OCI-LY7 (cell line): ENCODE data around the gene CRY1. TPM values are rescaled to one million over a fixed set of nuclear protein-coding genes. Genes with fewer than 3 reads are reported as not detected.

Experiments
- BruUV-seq: library from RNA; stranded (reverse); fragments of 400-500 nt; replicated peaks from 2 replicates; lab custom pipeline; 2021; lab: Mats Ljungman, UMichigan
- CTCF ChIA-PET: fragments of 300-600 bp; sonication (Branson Sonifier 250); formaldehyde crosslinking; loops from one replicate; lab custom pipeline; 2022; ENCODE audit warnings: antibody characterized with exemption; ENCODE audit not compliant: unreplicated experiment; lab: Charles Lee
- POLR2A ChIA-PET: fragments of 300-600 bp; sonication (Branson Sonifier 250); formaldehyde crosslinking; loops from one replicate; lab custom pipeline; 2022; ENCODE audit warnings: antibody characterized with exemption; lab: Charles Lee
- DNase-seq: peaks from one replicate; pipeline ENCODE4 v3.0.0-alpha.2; 2015; ENCODE audit warnings: low spot score
- H2AFZ ChIP-seq: fragments of 200-600 bp; sonication (generic), shearing (Covaris generic); 2 replicates; pipeline ENCODE4 v1.6.1; 2014; ENCODE audit warnings: mild to moderate bottlenecking, antibody characterized with exemption, low read length, moderate library complexity
- H3K27ac ChIP-seq: fragments of 200-600 bp; sonication (generic); 2 replicates; pipeline ENCODE4 v1.5.1; 2014; ENCODE audit warnings: mixed run types, low read depth, mild to moderate bottlenecking, moderate library complexity, low read length, inconsistent platforms; ENCODE audit not compliant: poor library complexity, severe bottlenecking
- H3K36me3 ChIP-seq: fragments of 200-600 bp; sonication (generic); 2 replicates; pipeline ENCODE4 v1.6.1; 2014; ENCODE audit warnings: mild to moderate bottlenecking, antibody characterized with exemption, low read length, moderate library complexity, mixed read lengths; ENCODE audit not compliant: insufficient read depth
- H3K4me1 ChIP-seq: fragments of 200-600 bp; sonication (generic); 2 replicates; pipeline ENCODE4 v1.5.1; 2014; ENCODE audit warnings: mild to moderate bottlenecking, low read length; ENCODE audit not compliant: insufficient read depth, poor library complexity, severe bottlenecking
- H3K4me2 ChIP-seq: fragments of 200-600 bp; sonication (generic); 2 replicates; pipeline ENCODE4 v1.6.1; 2014; ENCODE audit warnings: mild to moderate bottlenecking, low read length
- H3K4me3 ChIP-seq: fragments of 200-600 bp; sonication (generic); 2 replicates; pipeline ENCODE4 v1.5.1; 2014; ENCODE audit warnings: mild to moderate bottlenecking, low read depth, low read length; ENCODE audit not compliant: poor library complexity, severe bottlenecking
- H3K79me2 ChIP-seq: fragments of 200-600 bp; sonication (generic); 2 replicates; pipeline ENCODE4 v1.6.1; 2016; ENCODE audit warnings: low read depth, mild to moderate bottlenecking, low read length, moderate library complexity, mixed read lengths; ENCODE audit not compliant: insufficient read depth
- H3K9me2 ChIP-seq: fragments of 200-600 bp; sonication (generic); 2 replicates; pipeline ENCODE4 v1.6.1; 2016; ENCODE audit warnings: mild to moderate bottlenecking, low read length, mixed read lengths; ENCODE audit not compliant: insufficient read depth
- H3K9me3 ChIP-seq: fragments of 200-600 bp; sonication (generic); 2 replicates; pipeline ENCODE4 v1.6.1; 2014; ENCODE audit warnings: mild to moderate bottlenecking, mixed run types, low read length, mixed read lengths
- H4K20me1 ChIP-seq: fragments of 200-600 bp; sonication (generic); 2 replicates; pipeline ENCODE4 v1.6.1; 2014; ENCODE audit warnings: mild to moderate bottlenecking, antibody characterized with exemption, low read length, moderate library complexity, mixed read lengths; ENCODE audit not compliant: insufficient read depth
- EZH2phosphoT487 ChIP-seq: fragments of 200-600 bp; sonication (generic); IDR thresholded peaks from 2 replicates; pipeline ENCODE4 v1.6.1; 2018; ENCODE audit warnings: low read depth, borderline replicate concordance, mild to moderate bottlenecking, mixed run types, antibody characterized with exemption, low read length, moderate library complexity, mixed read lengths
- intact Hi-C: fragments of 100-400 bp; cut with micrococcal nuclease; formaldehyde crosslinking; loops from one replicate; pipeline ENCODE4 v1.10.0; 2022; ENCODE audit not compliant: unreplicated experiment
- total RNA-seq, 2 experiments: library from RNA; depleted of rRNA in 1 of 2; stranded (reverse); fragments of >200 nt in 1 of 2; shearing (Covaris generic) in 1 of 2; gene quantifications; 2 replicates each; pipeline ENCODE4 v1.2.3, GENCODE V29; 2014 to 2022
- TF ChIP-seq, protein P1 (sequence below): fragments of 200-600 bp; sonication (generic); conservative IDR thresholded peaks from 2 replicates; pipeline ENCODE4 v1.5.1; 2014; ENCODE audit warnings: mild to moderate bottlenecking, antibody characterized with exemption, low read length, moderate library complexity, mixed read lengths

Gene CRY1
- total RNA-seq, 2 experiments from 2014 or later = not detected

DNA sequence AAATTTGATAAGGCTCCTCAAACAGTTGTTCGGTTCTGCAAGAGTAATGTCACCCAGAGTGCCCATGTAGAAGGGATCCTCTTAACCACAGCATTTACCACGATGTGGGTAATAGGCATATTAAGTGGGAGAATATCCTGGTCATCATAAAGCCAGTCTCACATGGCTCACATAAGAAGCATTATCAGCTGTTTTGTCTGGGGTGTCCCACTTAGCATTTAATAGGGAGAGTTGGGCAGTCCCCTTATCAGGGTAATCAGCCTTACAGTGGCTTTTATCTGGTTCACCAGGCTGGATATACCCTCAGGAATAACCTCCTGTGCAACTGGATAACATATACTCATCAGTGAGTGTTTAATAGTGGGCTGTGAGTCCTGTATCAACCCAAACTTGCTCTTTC is 150.6 kb downstream of the CRY1 start:
- CTCF ChIA-PET = no interaction called here
- Histone ChIP-seq H3K36me3 (no peaks in the 10 kb centered on the region), H3K9me3 (peaks cover 14% of the 10 kb centered on the region), H3K4me1 (no peaks in the 10 kb centered on the region), H4K20me1 (no peaks in the 10 kb centered on the region), H3K27ac (no peak overlapping the region), H3K79me2 (no peaks in the 10 kb centered on the region), H2AFZ (no peak overlapping the region), H3K4me2 (no peak overlapping the region), H3K4me3 (no peak overlapping the region), H3K9me2 (no peaks in the 10 kb centered on the region)
- TF ChIP-seq, protein P1, sequence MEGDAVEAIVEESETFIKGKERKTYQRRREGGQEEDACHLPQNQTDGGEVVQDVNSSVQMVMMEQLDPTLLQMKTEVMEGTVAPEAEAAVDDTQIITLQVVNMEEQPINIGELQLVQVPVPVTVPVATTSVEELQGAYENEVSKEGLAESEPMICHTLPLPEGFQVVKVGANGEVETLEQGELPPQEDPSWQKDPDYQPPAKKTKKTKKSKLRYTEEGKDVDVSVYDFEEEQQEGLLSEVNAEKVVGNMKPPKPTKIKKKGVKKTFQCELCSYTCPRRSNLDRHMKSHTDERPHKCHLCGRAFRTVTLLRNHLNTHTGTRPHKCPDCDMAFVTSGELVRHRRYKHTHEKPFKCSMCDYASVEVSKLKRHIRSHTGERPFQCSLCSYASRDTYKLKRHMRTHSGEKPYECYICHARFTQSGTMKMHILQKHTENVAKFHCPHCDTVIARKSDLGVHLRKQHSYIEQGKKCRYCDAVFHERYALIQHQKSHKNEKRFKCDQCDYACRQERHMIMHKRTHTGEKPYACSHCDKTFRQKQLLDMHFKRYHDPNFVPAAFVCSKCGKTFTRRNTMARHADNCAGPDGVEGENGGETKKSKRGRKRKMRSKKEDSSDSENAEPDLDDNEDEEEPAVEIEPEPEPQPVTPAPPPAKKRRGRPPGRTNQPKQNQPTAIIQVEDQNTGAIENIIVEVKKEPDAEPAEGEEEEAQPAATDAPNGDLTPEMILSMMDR = no peak
- no peak for TF ChIP-seq EZH2phosphoT487
- intact Hi-C loops = no loop called here
- no TSS peak for BruUV-seq
- POLR2A ChIA-PET = no interaction called here
- DNase-seq = no peak

DNA sequence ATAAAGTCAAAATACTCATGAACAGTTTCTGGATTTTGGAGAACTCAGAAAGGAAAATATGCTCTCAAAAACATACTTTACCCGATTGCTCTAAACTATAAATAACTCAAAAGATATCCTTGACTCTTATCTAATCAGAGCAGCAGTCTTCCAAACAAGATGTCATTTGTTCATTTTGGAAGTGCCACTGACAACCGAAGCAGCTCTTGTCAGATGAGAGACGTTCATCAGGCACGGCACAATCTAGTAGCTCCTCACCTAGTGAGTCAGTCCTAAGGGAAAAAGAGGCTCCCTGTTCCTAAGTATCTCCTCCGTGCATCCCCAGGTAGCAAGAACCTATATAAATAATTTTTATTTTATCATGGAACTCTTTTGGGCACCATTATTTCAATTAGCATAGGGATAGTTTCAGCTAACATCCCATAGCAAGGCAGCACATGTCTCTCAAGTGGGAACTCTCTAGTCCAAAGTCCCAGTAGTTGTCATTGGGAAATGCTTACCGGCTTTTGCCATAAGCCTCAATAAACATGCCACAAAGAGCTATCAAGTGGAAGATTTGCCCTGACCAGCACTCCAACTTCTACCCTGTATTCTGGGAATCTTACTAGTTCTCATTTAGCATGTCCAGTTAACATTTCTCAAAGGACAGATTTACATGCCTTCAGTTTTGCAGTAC is 151.7 kb downstream of the CRY1 start:
- no peaks in the 10 kb centered on the region for H3K9me2 ChIP-seq
- DNase-seq = no peak
- TF ChIP-seq, protein P1 = no peak
- no peak for TF ChIP-seq EZH2phosphoT487
- H2AFZ ChIP-seq = no peak overlapping the region
- H3K36me3 ChIP-seq = no peaks in the 10 kb centered on the region
- H3K9me3 ChIP-seq = peaks cover 11% of the 10 kb centered on the region
- H3K79me2 ChIP-seq = no peaks in the 10 kb centered on the region
- no peak overlapping the region for H3K4me3 ChIP-seq
- H4K20me1 ChIP-seq = no peaks in the 10 kb centered on the region
- H3K4me1 ChIP-seq = no peaks in the 10 kb centered on the region
- POLR2A ChIA-PET = interaction anchor here (0.7 kb wide), 1 partner anchor 22 kb away, joined by 3 read pairs; no protein-coding TSS in a partner anchor
- no peak overlapping the region for H3K4me2 ChIP-seq
- no TSS peak for BruUV-seq
- intact Hi-C loops = no loop called here
- CTCF ChIA-PET = no interaction called here
- no peak overlapping the region for H3K27ac ChIP-seq

Other genes starting within 250 kb of the CRY1 start
- 34.1 and 43.9 TPM in 2 replicates for gene TMEM263, start 137.6 kb downstream of the CRY1 start, total RNA-seq (2014; rRNA removed; shearing (Covaris generic))
- 60.0 and 83.6 TPM in 2 replicates for gene TMEM263, start 137.6 kb downstream of the CRY1 start, total RNA-seq (2022)
- 8.8 and 14.8 TPM in 2 replicates for gene MTERF2, start 106.4 kb downstream of the CRY1 start, total RNA-seq (2014; rRNA removed; shearing (Covaris generic))
- 10.4 and 11.2 TPM in 2 replicates for gene MTERF2, start 106.4 kb downstream of the CRY1 start, total RNA-seq (2022)